ENCODE measurements around the gene NXNL2. TPM values are rescaled to one million over a fixed set of nuclear protein-coding genes. Genes with fewer than 3 reads are reported as not detected.

NXNL2 gene
- total RNA-seq, 1 donor from 2014 or later = not detected

GRCh38 chr9:88572684-88573083 lies 37.7 kb downstream of the NXNL2 start:
- no peak overlapping the region for H3K4me3 ChIP-seq
- no peaks in the 10 kb centered on the region for H3K27me3 ChIP-seq
- H3K4me1 ChIP-seq = no peaks in the 10 kb centered on the region
- H3K36me3 ChIP-seq = no peaks in the 10 kb centered on the region
- intact Hi-C loops (cut with DNase I) = loop anchor here (10.0 kb wide), 1 partner anchor 398 kb away; no protein-coding TSS in a partner anchor
- H3K9me3 ChIP-seq = no peaks in the 10 kb centered on the region
- H3K27ac ChIP-seq = no peak overlapping the region
- no peak for DNase-seq (ENCODE audit: low spot score in 2 of 2)
- TF ChIP-seq, protein P1, sequence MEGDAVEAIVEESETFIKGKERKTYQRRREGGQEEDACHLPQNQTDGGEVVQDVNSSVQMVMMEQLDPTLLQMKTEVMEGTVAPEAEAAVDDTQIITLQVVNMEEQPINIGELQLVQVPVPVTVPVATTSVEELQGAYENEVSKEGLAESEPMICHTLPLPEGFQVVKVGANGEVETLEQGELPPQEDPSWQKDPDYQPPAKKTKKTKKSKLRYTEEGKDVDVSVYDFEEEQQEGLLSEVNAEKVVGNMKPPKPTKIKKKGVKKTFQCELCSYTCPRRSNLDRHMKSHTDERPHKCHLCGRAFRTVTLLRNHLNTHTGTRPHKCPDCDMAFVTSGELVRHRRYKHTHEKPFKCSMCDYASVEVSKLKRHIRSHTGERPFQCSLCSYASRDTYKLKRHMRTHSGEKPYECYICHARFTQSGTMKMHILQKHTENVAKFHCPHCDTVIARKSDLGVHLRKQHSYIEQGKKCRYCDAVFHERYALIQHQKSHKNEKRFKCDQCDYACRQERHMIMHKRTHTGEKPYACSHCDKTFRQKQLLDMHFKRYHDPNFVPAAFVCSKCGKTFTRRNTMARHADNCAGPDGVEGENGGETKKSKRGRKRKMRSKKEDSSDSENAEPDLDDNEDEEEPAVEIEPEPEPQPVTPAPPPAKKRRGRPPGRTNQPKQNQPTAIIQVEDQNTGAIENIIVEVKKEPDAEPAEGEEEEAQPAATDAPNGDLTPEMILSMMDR (IDR thresholded peaks at IDR 0.05) = no peak

GRCh38 chr9:88574953-88575352 lies 40.0 kb downstream of the NXNL2 start:
- Histone ChIP-seq H3K27me3 (no peaks in the 10 kb centered on the region), H3K4me1 (no peaks in the 10 kb centered on the region), H3K27ac (no peak overlapping the region), H3K9me3 (no peaks in the 10 kb centered on the region), H3K4me3 (no peak overlapping the region), H3K36me3 (no peaks in the 10 kb centered on the region)
- no peak for DNase-seq (ENCODE audit: low spot score in 2 of 2)
- TF ChIP-seq, protein P1 (IDR thresholded peaks at IDR 0.05) = no peak
- intact Hi-C loops (cut with DNase I) = loop anchor here (10.0 kb wide), 1 partner anchor 400 kb away; no protein-coding TSS in a partner anchor

GRCh38 chr9:88577256-88578120 lies 42.5 kb downstream of the NXNL2 start:
- Histone ChIP-seq H3K9me3 (no peaks in the 10 kb centered on the region), H3K36me3 (no peaks in the 10 kb centered on the region), H3K27me3 (no peaks in the 10 kb centered on the region), H3K4me3 (no peak overlapping the region), H3K27ac (no peak overlapping the region), H3K4me1 (no peaks in the 10 kb centered on the region)
- intact Hi-C loops (cut with DNase I) = loop anchor here (2.0 to 10.0 kb wide), 3 partner anchors 189 to 473 kb away; partner anchors contain the start of gene SPIN1
- TF ChIP-seq, protein P1 (IDR thresholded peaks at IDR 0.05) = no peak
- DNase-seq (ENCODE audit: low spot score in 2 of 2) = no peak

DNA sequence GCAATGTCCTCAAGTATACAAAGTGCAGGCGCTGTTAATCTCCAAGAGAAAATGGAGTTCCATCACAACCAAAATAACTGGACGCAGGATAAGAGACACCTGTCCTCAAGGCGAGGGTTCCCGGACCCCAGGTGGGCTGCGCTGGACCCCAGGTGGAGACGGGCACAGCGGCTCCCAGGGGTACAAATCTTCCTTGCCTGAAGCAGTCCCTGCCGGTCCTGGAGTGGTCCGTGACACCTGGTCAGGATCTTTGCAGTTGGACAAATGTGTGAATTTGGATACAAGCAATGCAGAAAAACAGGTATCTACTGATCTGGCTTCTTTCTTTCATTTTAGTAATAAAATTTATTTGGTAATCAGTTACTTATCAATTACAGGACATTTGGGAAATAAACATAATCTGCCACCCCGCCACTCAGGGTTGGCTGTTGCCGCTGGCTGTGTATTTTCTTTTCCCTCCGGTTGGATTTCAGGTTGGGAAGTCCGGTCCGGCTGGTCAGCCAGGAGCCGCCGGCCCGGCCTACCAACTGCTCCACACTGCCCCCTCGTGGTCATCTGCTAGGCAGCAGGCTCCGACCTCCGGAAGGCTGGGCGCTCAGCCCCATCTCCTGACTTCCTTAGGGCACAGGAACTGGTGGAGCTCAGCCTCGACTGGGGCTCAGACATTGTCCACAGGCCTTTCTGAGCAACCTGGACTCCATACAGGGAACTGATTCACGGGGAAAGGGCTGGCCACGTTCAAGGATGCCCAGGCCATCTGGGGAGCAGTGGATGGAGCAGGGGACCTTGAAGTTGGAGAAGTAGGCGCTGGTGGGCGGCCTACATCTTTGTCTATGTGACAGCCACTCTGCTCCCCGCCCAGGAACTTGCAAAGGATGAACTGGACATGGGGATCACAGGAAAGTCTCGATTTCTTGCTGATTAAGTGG lies 43.4 kb downstream of the NXNL2 start:
- Histone ChIP-seq H3K9me3 (no peaks in the 10 kb centered on the region), H3K27ac (no peak overlapping the region), H3K27me3 (no peaks in the 10 kb centered on the region), H3K4me3 (no peak overlapping the region), H3K4me1 (no peaks in the 10 kb centered on the region), H3K36me3 (no peaks in the 10 kb centered on the region)
- peak in 1 of 2 donors; percentile 86 for DNase-seq (ENCODE audit: low spot score in 2 of 2)
- intact Hi-C loops (cut with DNase I) = loop anchor here (2.0 to 10.0 kb wide), 3 partner anchors 190 to 474 kb away; partner anchors contain the start of gene SPIN1
- TF ChIP-seq, protein P1 (IDR thresholded peaks at IDR 0.05) = peak; percentile 84 to 99 (median 98)

DNA sequence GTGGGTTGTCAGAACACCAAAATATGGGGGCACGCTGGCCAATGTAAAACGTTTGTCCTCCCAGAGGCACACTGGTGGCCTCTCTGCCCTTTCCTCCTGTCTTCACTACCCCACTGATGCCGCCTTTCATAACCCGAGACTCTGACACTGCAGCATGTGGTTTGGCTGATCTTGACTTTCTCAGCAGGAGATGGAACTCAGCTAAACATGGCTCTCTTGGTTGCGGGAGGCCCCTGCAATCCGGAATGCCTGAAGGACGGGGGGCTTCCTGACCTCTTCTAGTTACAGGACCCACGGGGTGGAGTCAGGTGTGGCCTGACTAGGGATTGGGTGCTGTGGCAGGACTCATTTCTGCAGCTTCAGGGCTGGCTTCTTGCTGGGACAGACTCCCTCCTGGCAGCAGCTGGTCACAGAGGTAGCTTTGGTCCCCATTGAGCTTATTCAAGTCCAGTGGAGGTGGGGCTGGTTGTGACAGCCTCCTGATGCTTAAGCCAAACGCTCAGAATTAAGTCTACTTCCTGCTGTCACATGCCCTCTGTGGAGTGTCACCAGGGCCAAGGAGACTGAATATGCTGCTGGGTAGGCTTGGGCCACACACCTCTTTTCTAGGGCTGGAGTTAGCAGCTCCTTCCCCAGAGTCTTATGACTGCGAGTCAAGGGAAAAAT lies 44.2 kb downstream of the NXNL2 start:
- peak in 1 of 2 donors; percentile 40 for DNase-seq (ENCODE audit: low spot score in 2 of 2)
- H3K4me1 ChIP-seq = no peaks in the 10 kb centered on the region

More for the DNA sequence above, 44.2 kb downstream of the NXNL2 start:
- no peaks in the 10 kb centered on the region for H3K27me3 ChIP-seq
- H3K4me3 ChIP-seq = no peak overlapping the region
- intact Hi-C loops (cut with DNase I) = loop anchor here (2.0 to 10.0 kb wide), 3 partner anchors 190 to 474 kb away; partner anchors contain the start of gene SPIN1
- no peaks in the 10 kb centered on the region for H3K36me3 ChIP-seq
- no peaks in the 10 kb centered on the region for H3K9me3 ChIP-seq
- no peak overlapping the region for H3K27ac ChIP-seq
- TF ChIP-seq, protein P1 (IDR thresholded peaks at IDR 0.05) = no peak

Data from ascending aorta (tissue), 2 donors.